GM21515 (cell line): ENCODE results near the gene FGF1.

Source experiments
- ATAC-seq: cut with Tn5 transposase; IDR thresholded peaks from one replicate; pipeline ENCODE4 v1.9.1; 2021; ENCODE audit not compliant: unreplicated experiment

Gene FGF1

DNA sequence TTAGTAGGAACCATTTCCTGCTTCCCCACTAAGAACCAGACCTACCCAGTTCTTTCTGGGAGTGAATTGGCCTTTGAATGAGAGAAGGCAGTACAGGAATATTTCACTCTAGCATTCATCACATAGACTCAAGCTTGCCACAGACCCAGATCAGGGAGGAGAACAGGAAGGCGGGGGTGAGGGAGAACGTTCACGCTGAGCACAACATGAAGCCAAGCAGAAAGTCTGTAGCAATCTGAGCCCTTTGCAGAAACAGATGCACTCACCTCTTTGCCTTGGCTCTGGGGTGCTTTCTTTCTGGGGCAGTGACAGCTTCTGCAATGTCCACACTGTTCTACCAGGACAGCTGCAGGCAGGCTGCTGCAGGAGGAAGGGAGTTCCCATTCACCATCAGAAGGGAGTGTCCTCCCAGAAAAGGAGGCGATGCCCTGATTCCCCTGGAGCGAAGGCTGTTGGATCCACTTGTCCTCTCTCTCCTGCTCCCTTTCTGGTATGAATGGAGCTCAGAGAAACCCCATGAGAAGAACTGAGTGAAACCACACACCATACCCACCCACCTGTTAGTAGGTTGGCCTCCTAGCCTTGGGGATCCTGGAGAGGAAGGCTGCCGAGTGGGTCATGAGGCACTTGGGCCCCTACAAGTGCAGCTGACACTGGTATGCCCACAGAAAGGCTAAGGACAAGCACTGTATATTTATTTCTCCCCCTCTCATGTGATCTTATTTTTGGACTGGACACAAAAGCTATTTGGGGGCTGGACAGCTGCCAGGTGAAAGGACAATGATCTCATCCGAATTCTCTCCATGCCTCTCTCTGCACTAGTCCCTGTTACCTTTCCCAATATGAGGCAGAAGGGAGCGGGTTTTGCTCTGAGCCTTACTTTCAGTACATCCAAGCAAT lies 11.7 kb upstream of the FGF1 start:
- ATAC-seq: no peak

DNA sequence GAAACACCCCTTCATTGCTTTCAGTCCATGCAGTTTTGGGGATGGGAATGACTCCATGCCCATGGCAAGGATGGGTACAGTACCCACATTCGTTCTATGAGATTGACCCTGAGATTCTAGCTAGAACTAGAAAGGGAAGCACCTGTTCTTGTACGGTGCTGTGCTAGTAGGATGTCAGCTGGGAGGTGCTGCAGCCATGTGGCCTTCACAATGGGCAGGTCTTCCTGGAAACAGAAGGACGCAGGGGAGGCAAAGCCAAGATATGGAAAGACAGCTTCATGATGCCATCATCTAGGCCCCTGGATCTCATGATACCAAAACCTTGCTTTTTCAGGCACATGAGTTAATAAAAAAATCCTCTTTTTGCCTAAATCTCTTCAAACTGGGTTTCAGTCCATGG lies 10.5 kb upstream of the FGF1 start:
- ATAC-seq: no peak

DNA sequence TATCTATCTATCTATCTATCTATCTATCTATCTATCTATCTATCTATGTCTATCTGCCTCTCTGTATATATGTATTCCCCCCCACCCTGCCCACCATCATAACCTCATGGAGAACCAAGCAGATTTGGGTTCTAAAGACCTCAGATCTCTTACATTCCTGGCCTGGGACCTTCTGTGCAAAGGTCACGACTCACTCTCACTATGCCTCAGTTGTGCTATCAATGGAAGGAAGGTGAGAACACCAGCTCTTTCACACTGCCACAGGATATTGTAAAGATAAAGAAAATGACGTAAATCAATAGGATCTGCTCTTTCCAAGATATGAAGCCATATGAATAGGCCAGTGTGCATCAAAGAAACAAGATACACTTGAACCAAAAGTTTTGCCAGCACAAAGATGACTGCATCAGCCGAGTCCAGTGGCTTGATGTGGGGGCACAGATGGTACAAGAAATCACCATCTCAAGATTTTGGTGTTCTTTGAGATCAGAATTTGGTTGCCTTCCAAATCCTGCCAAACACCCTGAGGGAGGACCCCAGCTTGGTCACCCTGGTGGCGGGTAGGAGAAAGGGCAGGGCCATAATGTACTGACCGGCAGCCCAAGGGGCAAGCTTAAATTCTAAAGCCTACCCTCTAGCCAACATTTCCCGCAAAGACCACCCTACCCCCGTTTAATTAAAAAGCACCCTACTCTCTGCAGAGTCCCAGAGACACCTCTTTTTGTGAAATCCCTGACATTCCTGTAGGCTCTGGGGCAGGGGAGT lies 8.4 kb upstream of the FGF1 start:
- no peak for ATAC-seq

DNA sequence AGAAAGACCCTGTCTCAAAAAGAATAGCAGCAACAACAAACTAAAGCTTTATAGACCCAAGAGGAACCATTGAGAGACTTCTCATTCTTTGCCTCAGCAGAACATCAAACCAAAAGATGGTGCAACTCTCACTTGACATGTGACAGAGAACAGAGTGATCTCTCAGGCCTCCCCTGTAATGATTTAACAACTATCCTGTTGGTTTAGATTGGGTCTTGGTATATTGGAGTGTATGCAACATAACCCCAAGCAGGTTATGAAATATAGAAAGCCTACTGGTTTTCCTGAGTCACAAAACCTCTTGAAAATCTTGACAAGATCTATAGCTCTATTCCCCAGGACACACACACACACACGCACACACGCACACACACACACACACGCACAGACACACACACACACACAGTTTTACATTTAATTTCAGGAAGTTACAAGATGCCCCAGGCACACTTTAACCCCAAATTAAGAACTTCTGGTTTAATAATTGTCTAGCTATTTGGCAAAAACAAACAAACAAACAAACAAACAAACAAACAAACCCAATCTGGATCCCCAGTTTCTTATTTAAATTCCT lies 6.5 kb upstream of the FGF1 start:
- no peak for ATAC-seq

DNA sequence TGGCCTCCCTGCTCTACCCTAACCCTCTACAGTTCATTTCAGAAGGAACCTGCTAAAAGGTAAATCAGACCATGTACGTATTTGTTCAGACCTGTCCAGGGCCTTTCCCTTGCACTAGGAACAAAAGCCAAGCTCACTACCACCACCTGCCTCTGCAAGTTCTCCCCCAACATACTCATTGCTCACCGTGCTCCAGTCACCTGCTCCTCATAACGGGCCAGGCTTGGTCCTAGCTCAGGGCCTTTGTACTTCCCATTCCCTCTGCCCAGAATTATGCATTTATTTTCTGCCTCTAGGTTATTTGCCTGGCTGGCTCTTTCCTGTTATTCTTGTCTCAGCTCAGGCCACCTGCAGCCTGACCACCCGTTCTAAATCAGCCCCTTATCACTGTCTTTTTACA lies 4.8 kb upstream of the FGF1 start:
- ATAC-seq: no peak

DNA sequence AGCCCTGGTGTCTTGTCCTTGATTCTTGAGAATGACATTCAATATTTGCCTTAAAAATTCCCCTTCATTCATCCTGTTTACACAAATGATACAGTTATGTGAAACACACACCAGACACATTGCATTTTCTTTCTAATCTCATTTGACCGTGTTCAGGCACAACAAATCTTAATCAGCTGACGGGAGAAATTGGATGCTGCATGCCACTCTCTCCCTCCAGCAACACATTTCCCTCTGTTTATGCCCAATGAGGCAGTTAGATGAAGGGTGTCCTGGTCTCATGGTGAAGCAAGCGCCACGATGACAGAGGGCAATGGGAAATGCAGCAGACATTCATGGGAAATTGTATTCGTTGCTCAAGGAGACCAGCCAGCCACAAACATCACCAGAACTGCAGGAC lies 3.2 kb upstream of the FGF1 start:
- no peak for ATAC-seq

DNA sequence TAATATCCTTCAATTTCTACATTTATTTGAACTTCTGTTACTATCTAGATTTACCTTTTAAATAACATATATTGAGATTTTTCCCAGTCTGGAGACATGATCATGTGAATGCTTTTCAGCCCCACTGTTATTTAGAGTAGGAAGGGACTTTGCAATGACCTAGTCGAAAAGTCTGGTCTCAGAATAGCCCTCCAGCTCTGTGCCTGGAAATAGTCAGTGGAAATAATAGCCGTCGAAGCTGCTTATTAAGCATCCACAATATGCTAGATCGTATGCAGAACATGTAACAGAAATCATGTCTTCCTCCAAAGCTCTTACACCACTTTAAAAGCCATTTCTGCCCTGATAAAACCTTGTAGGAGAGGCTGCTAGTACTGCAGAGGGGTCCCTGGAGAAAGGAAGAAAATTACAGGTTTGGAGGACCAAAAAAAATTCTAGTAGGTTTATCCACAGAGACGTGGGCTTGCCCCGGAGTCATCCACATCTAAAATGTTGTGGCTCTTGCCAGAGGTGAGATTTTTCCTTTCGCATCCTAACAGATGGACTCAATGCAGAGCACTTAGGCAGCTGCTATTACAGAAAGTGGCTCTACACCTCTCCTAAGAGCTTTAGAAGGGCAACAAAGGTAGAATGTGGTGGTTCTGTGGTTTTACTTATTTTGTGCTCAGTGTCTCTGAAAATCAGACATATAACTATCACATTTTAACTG lies 2.5 kb upstream of the FGF1 start:
- ATAC-seq: no peak

DNA sequence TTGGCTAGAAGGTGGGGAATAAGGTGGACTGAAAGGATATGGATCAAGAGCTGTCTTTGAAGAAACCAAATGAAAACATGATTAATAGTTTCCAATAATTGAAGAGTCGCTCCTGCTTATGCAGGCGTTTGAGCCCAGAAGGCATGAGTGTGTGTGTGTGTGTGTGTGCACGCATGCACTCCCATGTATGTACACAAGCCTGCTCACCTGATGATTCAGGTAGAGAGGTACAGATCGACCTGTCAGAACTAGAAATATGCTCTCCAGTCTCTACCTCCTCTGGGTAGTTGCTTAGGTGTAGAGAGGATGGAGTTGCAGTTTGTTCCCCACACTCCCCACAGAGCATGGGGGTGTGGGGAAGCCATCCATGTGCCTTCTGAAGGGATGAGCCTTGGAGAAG lies 1.1 kb upstream of the FGF1 start:
- ATAC-seq: no peak

DNA sequence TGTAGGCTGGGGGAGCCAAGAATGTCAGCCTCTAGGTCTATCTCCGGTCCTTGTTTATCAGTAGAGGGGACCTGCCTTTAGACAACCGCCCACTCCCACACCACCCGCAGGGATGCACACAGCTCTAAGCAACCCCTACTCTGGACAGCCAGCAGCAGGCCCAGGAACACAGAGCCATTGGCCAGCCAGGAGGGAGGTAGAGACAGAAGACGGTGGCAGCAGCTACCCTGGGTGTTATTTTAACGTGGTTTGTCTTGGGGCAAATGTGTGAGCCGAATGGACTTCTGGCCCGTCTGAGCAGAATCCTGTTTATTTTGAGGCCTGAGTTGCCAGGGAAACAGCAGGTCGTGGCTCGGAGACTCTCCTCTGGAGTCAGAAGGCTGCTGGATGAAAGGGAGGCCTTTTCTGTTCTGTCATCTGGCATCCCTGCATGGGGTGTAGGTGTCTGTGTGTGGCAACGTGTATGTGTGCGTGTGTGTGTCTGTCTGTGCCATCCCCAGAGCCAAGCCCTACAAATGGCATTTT lies 382 bp upstream of the FGF1 start:
- no peak for ATAC-seq

DNA sequence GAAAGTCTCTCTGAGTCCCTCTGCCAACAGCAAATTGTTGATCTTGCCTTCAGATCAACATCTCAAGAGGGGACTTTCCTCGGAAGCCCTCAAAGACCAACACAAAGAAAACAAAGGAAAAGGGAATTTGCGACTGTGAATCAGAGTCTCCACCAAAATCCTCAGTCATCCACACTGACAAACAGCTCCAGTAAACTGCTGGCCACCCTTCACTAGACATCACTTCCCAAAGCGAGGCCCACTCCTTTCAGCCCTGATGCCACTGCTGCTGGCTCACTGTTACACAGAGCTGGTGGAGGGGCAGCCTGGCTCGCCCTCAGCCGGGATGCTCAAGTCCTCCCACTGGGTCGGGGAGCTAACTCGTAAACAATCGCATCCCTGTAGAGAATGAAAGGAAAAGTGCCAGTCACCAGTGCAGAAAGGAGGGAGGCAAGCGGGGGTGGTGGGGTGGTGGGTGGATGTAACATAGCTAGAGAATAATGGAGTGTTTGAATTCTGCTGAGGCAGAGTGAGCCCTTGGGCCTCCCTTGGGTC lies 1.3 kb downstream of the FGF1 start:
- ATAC-seq: no peak

DNA sequence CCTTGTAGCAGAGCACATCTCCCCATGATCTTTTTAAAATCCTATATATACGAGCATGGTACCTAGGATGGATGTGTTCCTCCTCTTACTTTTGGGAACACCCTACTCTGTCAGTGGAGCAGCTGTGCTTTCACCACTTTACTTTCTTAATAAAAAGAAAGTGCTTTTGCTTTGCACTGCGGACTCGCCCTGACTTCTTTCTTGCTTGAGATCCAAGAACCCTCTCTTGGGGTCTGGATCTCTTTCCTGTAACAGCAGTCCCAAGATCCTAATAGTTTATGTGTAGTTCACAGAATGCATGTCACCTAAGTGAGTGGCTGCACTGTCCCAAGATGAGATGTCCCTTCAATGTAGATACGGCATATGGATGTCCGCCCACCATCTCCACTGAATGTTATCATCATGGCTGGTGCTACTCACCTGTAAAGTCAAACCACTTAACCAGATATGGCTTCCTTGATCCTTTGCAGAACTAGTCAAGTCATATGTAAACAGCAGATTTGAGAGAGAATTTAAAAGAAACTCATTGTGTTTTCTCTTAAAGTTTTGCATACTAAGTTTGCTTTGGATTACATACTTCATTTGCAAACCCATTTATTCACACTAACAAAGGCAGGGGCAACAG lies 1.9 kb downstream of the FGF1 start:
- ATAC-seq: no peak

DNA sequence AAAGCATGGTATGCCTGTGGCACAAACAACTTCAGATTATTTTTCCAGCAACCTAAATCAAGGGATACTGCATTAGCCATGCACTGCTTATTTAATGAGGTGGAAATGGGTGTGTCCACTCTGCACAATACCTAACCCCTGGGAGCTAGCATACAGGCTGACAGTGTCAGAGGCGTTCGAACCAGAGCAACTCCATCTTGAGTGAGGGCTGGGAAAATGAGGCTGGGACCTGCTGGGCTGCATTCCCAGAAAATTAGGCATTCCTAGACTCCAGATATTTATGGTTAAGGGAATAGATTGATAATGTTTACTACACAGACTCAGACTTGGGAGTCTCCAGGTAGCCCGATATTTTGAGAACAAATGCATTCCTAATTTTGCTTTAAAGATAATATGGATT lies 2.8 kb downstream of the FGF1 start:
- ATAC-seq: no peak

DNA sequence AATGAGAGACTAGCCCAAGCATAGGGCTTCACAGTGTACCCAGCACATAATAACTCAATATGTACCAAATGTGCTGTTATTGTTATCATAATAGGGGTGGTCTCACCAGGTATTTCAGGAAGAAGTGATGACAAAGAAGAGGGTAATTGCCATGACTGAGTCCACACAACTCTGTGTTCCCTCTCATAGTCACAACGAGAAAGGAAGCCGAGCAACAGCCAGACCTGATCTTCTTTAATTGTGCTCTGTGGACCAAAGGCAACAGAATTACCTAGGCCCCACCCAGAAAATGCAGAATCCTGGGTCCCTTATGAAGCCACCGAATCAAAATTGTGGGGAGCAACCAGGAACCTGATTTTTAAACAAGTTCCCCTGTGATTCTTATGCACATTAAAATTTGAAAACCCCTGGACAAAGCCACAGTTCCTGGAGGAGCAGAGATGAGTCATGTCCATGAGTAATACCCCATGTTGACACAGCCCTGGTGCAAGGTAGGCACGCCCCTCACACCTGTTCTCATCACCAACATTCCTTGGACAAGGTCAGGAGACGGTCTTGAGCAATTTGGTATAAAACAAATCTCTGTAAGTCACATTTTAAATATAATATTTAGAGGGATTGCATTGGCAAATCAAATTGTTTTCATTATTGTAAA lies 5.2 kb downstream of the FGF1 start:
- no peak for ATAC-seq

DNA sequence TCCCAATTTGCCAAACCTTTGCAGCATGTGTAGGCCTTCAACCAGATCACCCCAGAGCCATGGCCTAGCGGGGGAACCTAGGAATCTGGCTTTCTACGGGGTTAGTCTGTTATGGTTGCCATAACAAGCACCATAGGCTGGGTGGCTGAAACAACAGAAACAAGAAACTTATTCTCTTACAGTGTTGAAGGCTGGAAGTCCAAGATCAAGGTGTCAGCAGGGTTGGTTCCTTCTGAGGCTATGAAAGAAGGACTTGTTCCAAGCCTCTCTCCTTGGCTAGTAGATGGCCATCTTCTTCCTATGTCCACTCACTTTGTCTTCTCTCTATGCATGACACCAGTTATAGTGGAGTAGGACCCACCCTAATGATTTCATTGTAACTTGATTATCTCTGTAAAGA lies 6.1 kb downstream of the FGF1 start:
- no peak for ATAC-seq

DNA sequence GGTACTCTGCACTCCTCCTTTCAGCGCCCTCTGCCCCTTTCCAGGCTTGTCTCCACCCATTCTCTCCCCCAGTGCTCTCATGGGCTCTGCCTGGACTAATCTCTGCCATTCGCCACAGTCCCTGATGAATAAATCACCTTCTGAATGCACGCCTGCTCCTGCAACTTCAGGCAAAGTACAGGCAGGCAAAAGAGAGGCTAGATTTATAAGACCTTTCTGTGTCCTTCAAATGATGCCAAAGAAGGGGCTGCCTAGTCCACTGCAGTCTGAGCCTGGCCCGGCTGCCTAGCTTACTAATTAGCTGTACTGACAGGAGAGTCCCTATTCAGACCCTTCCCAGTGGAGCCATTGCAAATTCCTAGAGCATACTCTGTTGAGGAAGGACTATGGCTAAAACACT lies 7.4 kb downstream of the FGF1 start:
- ATAC-seq: no peak

DNA sequence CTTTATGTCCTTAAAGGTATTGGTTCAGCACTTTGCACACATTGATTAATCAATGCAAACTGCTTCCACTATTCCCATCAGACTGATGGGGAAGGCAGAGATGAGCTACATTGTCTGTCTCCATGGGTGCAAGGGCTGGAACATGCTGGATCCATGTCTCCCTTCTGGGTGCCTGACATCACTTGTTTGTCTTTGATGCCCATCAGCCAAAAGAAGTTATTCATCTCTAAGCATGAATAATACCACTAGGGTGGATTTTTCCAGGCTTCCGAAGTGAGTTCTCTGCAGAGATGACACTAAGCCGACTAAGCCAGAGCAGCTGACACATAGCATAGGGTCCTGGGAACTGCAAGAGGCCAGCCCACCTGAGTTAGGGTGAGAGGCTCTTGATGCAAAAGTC lies 8.7 kb downstream of the FGF1 start:
- ATAC-seq: no peak

DNA sequence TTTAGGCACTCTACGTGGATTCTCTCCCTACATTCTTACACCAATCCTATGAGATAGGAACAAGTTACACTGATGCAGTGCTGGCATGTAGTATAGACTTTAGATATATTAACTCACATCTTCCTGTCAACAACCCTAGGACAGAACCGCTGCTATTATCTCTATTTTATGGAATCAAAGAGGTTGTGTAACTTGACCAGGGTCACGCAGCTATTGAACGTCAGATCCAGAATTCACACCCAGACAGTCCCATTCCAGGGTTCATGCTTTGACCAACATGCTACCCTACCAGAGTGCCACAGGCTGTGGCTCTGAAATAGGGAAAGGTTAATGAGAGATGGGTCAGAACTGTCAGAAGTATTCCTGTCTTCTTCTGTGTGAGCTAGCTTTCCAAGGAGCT lies 9.6 kb downstream of the FGF1 start:
- no peak for ATAC-seq

DNA sequence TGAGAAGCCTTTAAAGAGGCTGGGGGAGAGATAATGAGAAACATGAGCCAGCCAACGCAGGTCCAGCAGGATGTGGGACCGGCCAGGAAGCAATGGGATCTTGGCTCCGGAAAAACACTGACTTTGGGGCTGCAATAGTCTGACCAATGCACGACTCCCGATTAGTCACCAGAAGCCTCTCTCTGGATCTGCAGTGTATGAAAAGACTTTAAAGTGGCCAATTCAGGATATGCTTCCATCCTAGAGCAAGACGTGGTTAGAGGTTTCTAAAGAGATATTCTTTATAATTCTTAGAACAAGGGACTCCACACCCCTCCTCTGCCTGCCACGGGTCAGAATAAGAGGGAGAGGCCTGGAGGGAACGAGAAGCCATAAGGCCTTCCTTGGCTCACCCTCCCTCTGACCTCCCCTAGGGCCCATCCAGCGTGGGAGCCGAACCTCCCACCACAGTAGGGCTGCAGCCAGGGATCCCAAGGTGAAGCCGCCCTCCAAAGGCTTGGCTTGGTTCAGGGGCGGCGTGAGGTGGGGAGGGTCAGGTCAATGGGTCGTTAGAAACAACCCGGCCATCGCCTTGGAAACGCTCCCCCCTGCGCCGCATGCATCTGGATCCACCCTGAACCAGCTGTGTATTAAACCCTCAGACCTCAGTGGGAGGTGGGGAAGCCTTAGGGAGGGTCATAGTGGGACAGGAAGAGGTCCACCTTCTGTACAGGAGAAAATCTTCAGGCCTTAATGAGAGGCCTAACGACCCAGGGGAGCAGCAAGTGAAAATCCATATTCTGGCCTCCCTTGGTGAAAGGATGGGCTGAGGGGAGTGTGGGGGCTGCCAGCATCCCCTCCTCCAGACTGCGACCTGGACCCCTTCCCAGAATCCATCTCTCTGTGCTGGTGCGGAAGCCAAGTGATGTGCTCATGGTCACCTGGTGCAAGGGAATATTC lies 11.1 kb downstream of the FGF1 start:
- ATAC-seq: no peak

DNA sequence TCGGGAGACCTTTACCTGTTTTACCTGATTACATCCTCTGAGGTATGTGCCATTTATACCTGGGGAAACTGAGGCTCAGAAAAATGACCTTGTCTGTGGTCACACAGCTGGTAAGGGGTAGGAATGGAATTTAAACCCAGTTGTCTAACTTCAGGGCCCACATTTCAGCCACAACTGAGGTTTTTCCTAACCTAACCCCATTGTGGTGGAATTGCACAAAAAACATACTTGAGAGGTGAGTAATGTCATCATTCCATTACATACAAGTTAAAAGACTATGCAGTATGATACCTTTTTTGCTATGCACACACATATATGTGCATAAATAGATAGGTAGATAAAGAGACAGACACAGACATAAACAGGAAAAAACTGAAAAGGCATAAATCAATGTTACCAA lies 14.1 kb downstream of the FGF1 start:
- ATAC-seq: no peak
